Measurements from ENCODE around the gene SMG1. TPM values are rescaled to one million over a fixed set of nuclear protein-coding genes. Genes with fewer than 3 reads are reported as not detected.

SMG1 gene
- total and polyA plus RNA-seq, 2 of the 13 experiments (the other 11 are each of a cell fraction or from before 2014, with no cell fraction given) = 48.7 to 53.7 TPM

DNA sequence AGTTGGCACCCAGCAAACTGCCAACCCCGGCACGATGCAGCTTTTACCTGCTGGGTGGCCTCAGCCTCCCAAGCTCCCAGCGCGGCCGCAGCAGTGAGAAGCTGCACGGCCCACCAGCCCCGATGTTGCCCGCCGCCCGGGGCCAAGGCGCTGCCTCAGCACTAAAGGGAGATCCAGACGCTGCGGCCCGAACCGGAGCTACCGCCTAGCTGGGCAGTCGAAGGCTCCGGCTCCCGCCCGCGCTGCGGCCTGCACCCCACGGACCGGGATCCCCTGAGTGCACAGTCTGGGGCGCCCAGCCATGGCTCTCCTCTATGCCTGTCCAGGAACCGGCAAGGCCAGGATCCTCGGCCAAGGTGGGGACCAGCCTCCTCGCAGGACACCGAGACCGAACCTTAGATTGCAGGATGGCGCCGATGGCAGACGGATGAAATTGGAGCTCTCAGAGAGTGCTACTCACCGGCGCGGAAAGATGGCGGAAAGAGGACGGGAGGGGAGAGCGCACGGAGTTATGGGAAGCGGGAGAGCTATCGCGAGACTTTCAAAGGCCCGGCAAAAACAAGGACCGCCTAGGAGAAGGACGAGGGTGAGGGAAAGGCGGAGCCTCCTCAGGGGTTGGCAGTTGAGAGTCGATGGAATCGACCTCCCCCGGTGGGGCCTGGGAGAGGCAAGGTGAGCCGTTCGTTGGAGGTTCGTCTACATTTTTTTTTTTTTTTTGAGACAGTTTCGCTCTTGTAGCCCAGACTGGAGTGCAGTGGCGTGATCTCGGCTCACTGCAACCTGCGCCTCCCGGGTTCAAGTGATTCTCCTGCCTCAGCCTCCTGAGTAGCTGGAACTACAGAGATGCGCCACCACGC is 136.1 kb downstream of the SMG1 start, which contains the start of gene RPS15A (continued):
- TF ChIP-seq FOXK2 (IDR thresholded peaks at IDR 0.05) (peak; percentile 93), ZNF34 (CRISPR knock-in tag; IDR thresholded peaks at IDR 0.05; ENCODE audit: borderline replicate concordance) (peak; percentile 86; the same call in 1 of the 2 replicates), ZNF326 (CRISPR knock-in tag; IDR thresholded peaks at IDR 0.05; ENCODE audit: borderline replicate concordance) (no peak; the same call in 1 of the 2 replicates), KLF15 (CRISPR knock-in tag; IDR thresholded peaks at IDR 0.05; ENCODE audit: borderline replicate concordance) (peak; percentile 97), ZMYM3 (CRISPR knock-in tag; IDR thresholded peaks at IDR 0.05) (peak; percentile 89), ZNF619 (CRISPR knock-in tag; IDR thresholded peaks at IDR 0.05) (peak; percentile 90), FOSL2 (CRISPR knock-in tag; IDR thresholded peaks at IDR 0.05) (peak; percentile 73), RNF2 (conservative IDR thresholded peaks at IDR 0.05; ENCODE audit: low read depth) (peak; percentile 64; the same call in 1 of the 2 replicates), ZNF547 (CRISPR knock-in tag; IDR thresholded peaks at IDR 0.05) (peak; percentile 98), ZNF556 (CRISPR knock-in tag; IDR thresholded peaks at IDR 0.05; ENCODE audit: borderline replicate concordance) (peak; percentile 90; the same call in 1 of the 2 replicates), SSRP1 (CRISPR knock-in tag; IDR thresholded peaks at IDR 0.05) (peak; percentile 87; the same call in 1 of the 2 replicates), ZNF558 (CRISPR knock-in tag; IDR thresholded peaks at IDR 0.05; ENCODE audit: borderline replicate concordance) (peak; percentile 98), TCF12 (IDR thresholded peaks at IDR 0.05) (no peak), TCF12 (CRISPR knock-in tag; IDR thresholded peaks at IDR 0.05) (peak; percentile 27; the same call in 1 of the 2 replicates), AGO1 (IDR thresholded peaks at IDR 0.05; ENCODE audit: low read depth, low read length, poor library complexity, severe bottlenecking) (peak; percentile 85), ZNF484 (CRISPR knock-in tag; IDR thresholded peaks at IDR 0.05; ENCODE audit: borderline replicate concordance, low read depth) (peak; percentile 91; the same call in 1 of the 2 replicates), PHF21A (CRISPR knock-in tag; IDR thresholded peaks at IDR 0.05) (peak; percentile 94), NFIB (CRISPR knock-in tag; IDR thresholded peaks at IDR 0.05; ENCODE audit: borderline replicate concordance) (no peak), ZSCAN31 (CRISPR knock-in tag; IDR thresholded peaks at IDR 0.05; ENCODE audit: low read depth) (peak; percentile 98), NR2C2 (CRISPR knock-in tag; IDR thresholded peaks at IDR 0.05; ENCODE audit: borderline replicate concordance) (peak; percentile 83), ZNF768 (CRISPR knock-in tag; IDR thresholded peaks at IDR 0.05) (peak; percentile 90), ZMYM4 (CRISPR knock-in tag; IDR thresholded peaks at IDR 0.05) (peak; percentile 99), PAF1 (CRISPR knock-in tag; IDR thresholded peaks at IDR 0.05) (peak; percentile 87), ZNF703 (CRISPR knock-in tag; IDR thresholded peaks at IDR 0.05; ENCODE audit: borderline replicate concordance) (peak; percentile 87; the same call in 1 of the 2 replicates), RXRB (CRISPR knock-in tag; IDR thresholded peaks at IDR 0.05; ENCODE audit: borderline replicate concordance) (peak; percentile 85), RAD21 (CRISPR knock-in tag; IDR thresholded peaks at IDR 0.05) (peak; percentile 43; the same call in 1 of the 2 replicates), ZNF207 (IDR thresholded peaks at IDR 0.05; ENCODE audit: borderline replicate concordance) (no peak), ZNF260 (CRISPR knock-in tag; IDR thresholded peaks at IDR 0.05; ENCODE audit: borderline replicate concordance, low read depth) (no peak)
- TF ChIP-seq, protein P1, sequence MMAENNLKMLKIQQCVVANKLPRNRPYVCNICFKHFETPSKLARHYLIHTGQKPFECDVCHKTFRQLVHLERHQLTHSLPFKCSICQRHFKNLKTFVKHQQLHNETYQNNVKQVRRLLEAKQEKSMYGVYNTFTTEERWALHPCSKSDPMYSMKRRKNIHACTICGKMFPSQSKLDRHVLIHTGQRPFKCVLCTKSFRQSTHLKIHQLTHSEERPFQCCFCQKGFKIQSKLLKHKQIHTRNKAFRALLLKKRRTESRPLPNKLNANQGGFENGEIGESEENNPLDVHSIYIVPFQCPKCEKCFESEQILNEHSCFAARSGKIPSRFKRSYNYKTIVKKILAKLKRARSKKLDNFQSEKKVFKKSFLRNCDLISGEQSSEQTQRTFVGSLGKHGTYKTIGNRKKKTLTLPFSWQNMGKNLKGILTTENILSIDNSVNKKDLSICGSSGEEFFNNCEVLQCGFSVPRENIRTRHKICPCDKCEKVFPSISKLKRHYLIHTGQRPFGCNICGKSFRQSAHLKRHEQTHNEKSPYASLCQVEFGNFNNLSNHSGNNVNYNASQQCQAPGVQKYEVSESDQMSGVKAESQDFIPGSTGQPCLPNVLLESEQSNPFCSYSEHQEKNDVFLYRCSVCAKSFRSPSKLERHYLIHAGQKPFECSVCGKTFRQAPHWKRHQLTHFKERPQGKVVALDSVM (CRISPR knock-in tag; IDR thresholded peaks at IDR 0.05) = peak; percentile 41; the same call in 1 of the 2 replicates
